GM12801 (cell line): ENCODE measurements around the gene ACY1.

Source experiments
- CTCF ChIP-seq: IDR thresholded peaks from one replicate; pipeline ENCODE4 v1.5.1; 2011; ENCODE audit warnings: control low read depth; ENCODE audit not compliant: insufficient read length; ENCODE audit errors: extremely low read depth

The ACY1 gene

GRCh38 chr3:51994530-51994929 lies 11.2 kb downstream of the ACY1 start:
- TF ChIP-seq CTCF, result no peak

GRCh38 chr3:51995346-51996163 lies 12.2 kb downstream of the ACY1 start, which contains the start of gene RPL29:
Gene RPL29, minus strand, starts transcription at chr3:51995895. Its CDS starts 434 bp downstream, at chr3:51995461.
- no peak for TF ChIP-seq CTCF

- no peak for TF ChIP-seq CTCF
These were observed 13.8 kb downstream of the ACY1 start for GRCh38 chr3:51997172-51997571.

GRCh38 chr3:51997935-51998596 lies 14.7 kb downstream of the ACY1 start:
- TF ChIP-seq CTCF, result no peak

GRCh38 chr3:51998774-51999173 lies 15.4 kb downstream of the ACY1 start:
- no peak for TF ChIP-seq CTCF

GRCh38 chr3:51999846-52000245 lies 16.5 kb downstream of the ACY1 start:
- TF ChIP-seq CTCF, result no peak

- TF ChIP-seq CTCF, result no peak
These were observed 18.2 kb downstream of the ACY1 start for GRCh38 chr3:52001443-52001974.
